ENCODE measurements around the gene ZNF25.
"Not testable (repeated sequence)": the region's sequence is repeated elsewhere in the genome, so short reads cannot be mapped to it uniquely, and the experiment has no call there.

ZNF25 gene

GRCh38 chr10:37976091-37976879, at the start of gene ZNF25:
Gene ZNF25, minus strand, starts transcription at chr10:37976647. Its CDS starts 4,925 bp downstream, at chr10:37971722.
- DNase-seq (ENCODE audit: low read depth), result peak; percentile 98

GRCh38 chr10:38025283-38025682, 48.8 kb upstream of the ZNF25 start:
- no peak for DNase-seq (ENCODE audit: low read depth)

- DNase-seq (ENCODE audit: low read depth), result not testable (repeated sequence)
Measured at GRCh38 chr10:38019124-38019523, 42.7 kb upstream of the ZNF25 start.

GRCh38 chr10:38016354-38016753, 39.9 kb upstream of the ZNF25 start:
- DNase-seq (ENCODE audit: low read depth), result no peak

- peak; percentile 85 for DNase-seq (ENCODE audit: low read depth)
Measured at GRCh38 chr10:38010119-38010903, 33.9 kb upstream of the ZNF25 start, which contains the start of gene ZNF33A. Gene ZNF33A, plus strand, starts transcription at chr10:38010675. Its CDS starts 1,667 bp downstream, at chr10:38012342.

- no peak for DNase-seq (ENCODE audit: low read depth)
Measured at GRCh38 chr10:38007991-38008390, 31.5 kb upstream of the ZNF25 start.

GRCh38 chr10:38007551-38007950, 31.1 kb upstream of the ZNF25 start:
- DNase-seq (ENCODE audit: low read depth), result no peak

- no peak for DNase-seq (ENCODE audit: low read depth)
Measured at GRCh38 chr10:38003588-38003987, 27.1 kb upstream of the ZNF25 start.

- DNase-seq (ENCODE audit: low read depth), result no peak
Measured at GRCh38 chr10:38003026-38003425, 26.6 kb upstream of the ZNF25 start.

- DNase-seq (ENCODE audit: low read depth), result not testable (repeated sequence)
Measured at GRCh38 chr10:38000474-38000873, 24.0 kb upstream of the ZNF25 start.

- DNase-seq (ENCODE audit: low read depth), result not testable (repeated sequence)
Measured at GRCh38 chr10:37998920-37999319, 22.5 kb upstream of the ZNF25 start.

GRCh38 chr10:37992083-37992482, 15.6 kb upstream of the ZNF25 start:
- no peak for DNase-seq (ENCODE audit: low read depth)

GRCh38 chr10:37991655-37992054, 15.2 kb upstream of the ZNF25 start:
- no peak for DNase-seq (ENCODE audit: low read depth)

GRCh38 chr10:37976880-37977203, 395 bp upstream of the ZNF25 start:
- no peak for DNase-seq (ENCODE audit: low read depth)

GRCh38 chr10:37975401-37975991, 951 bp downstream of the ZNF25 start:
- DNase-seq (ENCODE audit: low read depth), result no peak

GRCh38 chr10:37972396-37972795, 4.1 kb downstream of the ZNF25 start:
- no peak for DNase-seq (ENCODE audit: low read depth)

- no peak for DNase-seq (ENCODE audit: low read depth)
Measured at GRCh38 chr10:37965006-37965405, 11.4 kb downstream of the ZNF25 start.

GRCh38 chr10:37960591-37961137, 15.8 kb downstream of the ZNF25 start:
- no peak for DNase-seq (ENCODE audit: low read depth)

GRCh38 chr10:37957841-37958240, 18.6 kb downstream of the ZNF25 start:
- no peak for DNase-seq (ENCODE audit: low read depth)

- DNase-seq (ENCODE audit: low read depth), result no peak
Measured at GRCh38 chr10:37952926-37953325, 23.5 kb downstream of the ZNF25 start.

GRCh38 chr10:37952043-37952755, 24.2 kb downstream of the ZNF25 start:
- no peak for DNase-seq (ENCODE audit: low read depth)

- DNase-seq (ENCODE audit: low read depth), result no peak
Measured at GRCh38 chr10:37948210-37948609, 28.2 kb downstream of the ZNF25 start.

All from activated T-cell treated with anti-CD3 and anti-CD28 coated beads for 24 hours (primary cell).